GM21723 (cell line): ENCODE results near the gene MS4A4A.
"Not testable (repeated sequence)": the region's sequence is repeated elsewhere in the genome, so short reads cannot be mapped to it uniquely, and the experiment has no call there.

ENCODE experiments used
- ATAC-seq: cut with Tn5 transposase; IDR thresholded peaks from one replicate; pipeline ENCODE4 v1.9.1; 2021; ENCODE audit warnings: mild to moderate bottlenecking, moderate library complexity; ENCODE audit not compliant: unreplicated experiment

Gene MS4A4A

GRCh38 chr11:60301178-60301577 is 20.7 kb downstream of the MS4A4A start:
- no peak for ATAC-seq

DNA sequence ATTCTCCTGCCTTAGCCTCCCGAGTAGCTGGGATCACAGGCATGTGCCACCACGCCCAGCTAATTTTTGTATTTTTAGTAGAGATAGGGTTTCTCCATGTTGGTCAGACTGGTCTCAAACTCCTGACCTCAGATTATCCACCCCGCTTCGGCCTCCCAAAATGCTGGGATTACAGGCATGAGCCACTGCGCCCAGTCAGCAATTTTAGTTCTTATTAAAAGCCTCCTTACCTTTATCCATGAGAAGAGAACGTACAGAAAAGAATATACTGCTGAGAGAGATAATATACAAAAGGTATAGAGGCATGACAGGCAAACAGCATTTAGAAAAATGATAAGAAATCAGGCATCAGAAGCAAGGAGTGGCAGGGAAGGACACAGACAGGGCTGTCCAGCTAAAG is 21.4 kb downstream of the MS4A4A start:
- ATAC-seq, result not testable (repeated sequence)

- no peak for ATAC-seq
Observed at GRCh38 chr11:60303661-60304060, 23.2 kb downstream of the MS4A4A start.

DNA sequence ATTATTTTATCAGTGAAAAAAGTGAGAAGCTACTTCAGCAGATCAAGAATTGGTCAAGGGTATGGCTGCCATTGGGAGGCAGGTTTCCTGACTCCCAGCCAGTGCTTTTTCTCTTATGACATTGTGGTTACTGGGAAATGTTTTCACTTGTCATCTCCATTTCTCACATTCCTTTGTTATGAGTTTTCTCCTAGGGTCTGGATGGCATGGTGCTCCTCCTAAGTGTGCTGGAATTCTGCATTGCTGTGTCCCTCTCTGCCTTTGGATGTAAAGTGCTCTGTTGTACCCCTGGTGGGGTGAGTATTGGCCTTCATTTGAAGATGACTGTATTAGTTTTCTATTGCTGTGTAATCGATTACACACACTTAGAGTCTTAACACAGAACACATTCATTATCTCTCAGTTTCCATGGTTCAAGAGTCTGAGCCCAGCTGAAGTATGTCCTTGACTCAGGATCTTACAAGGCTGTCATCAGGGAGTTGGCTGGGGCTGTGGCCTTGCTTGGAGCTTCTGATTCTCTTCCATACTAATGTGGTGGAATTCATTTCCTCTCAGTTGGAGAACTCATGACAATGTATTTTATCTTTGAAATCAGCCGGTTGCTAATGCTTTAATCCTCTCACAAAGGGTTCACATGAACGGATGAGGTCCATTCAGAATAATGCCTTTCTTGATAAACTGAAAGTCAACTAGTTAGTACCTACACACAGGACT is 25.6 kb downstream of the MS4A4A start:
- ATAC-seq, result no peak

DNA sequence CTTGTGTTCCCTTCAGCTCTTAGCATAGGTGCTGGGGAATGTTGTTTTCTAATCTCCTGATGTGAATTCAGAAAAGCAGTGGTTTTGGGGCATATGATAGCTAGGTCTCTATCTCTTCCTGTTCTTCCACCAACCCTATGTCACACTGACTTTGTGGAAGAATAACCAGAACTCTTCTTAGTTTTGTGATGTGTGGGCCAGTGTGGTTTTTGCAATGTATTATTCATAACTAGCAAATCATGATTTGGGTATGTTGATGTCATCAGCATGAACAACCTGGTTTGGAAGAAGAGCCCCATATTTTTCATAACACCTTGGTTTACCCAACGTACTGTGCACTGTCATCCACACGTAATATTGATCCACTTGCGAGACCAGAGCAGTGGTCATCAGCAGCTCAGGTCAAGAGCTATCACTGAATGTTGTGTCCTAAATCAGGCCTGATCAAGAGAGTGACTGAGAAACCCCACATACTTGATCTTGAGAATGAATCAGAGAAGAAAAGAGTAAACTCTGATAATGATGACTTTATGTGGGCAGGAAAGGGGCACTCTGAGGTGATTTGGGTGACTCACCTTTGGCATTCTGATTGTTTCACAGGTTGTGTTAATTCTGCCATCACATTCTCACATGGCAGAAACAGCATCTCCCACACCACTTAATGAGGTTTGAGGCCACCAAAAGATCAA is 27.2 kb downstream of the MS4A4A start:
- ATAC-seq, result no peak

- peak; percentile 70 for ATAC-seq
Observed at GRCh38 chr11:60310407-60310998, 30.0 kb downstream of the MS4A4A start.

GRCh38 chr11:60314635-60315321 is 34.3 kb downstream of the MS4A4A start:
- ATAC-seq, result no peak

- no peak for ATAC-seq
Observed at GRCh38 chr11:60315871-60316270, 35.4 kb downstream of the MS4A4A start.

DNA sequence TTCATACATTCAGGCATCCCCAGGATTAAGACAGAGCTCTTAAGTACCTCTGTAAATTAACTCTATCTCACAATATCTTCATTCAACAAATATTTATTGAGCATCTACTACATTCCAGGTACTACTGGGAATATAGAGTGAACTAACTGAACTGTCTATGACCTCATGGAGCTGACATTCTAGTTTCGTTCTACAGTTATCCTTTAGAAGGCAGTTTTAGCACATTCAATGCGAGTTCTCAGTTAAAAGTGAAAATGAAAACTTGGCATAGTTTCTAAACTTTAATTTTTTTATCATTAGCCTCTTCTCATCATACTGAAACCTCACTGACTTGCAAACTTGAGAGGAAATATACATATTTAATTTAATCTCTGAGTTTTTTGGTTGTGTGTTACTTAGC is 35.9 kb downstream of the MS4A4A start:
- no peak for ATAC-seq

GRCh38 chr11:60318726-60319125 is 38.3 kb downstream of the MS4A4A start:
- ATAC-seq, result no peak

DNA sequence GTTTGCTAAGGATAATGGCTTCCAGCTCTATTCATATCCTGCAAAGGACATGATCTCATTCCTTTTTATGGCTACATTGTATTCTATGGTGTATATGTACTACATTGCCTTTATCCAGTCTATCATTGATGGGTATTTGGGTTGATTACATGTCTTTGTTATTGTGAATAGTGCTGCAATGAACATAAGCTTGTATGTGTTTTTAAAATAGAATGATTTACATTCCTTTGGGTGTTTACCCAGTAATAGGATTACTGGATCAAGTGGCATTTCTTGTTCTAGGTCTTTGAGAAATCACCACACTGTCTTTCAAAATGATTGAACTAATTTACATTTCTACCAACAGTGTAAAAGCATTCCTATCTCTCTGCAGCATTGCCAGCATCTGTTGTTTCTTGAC is 40.6 kb downstream of the MS4A4A start:
- ATAC-seq, result no peak

DNA sequence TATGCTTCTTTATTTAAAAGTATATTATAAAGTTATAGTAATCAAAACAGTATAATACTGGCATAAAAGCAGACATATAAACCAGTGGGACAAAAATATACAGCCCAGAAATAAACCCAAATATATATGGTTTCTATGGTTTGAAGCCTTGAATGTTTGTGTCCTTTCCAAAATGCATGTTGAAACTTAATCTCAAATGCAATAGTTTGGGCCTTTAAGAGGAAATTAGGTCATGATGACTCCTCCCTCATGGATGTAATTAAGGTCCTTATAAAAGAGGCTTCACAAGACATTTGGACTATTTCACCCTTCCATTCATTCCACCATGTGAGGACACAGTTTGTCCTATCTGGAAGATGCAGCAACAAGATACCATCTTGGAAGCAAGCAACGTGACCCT is 46.5 kb downstream of the MS4A4A start, which contains the start of gene MS4A6E:
Gene MS4A6E (plus strand): TSS at position 301 of the 400 bp plus-strand sequence. CDS start 7,641 bp downstream, outside the sequence.
- no peak for ATAC-seq

DNA sequence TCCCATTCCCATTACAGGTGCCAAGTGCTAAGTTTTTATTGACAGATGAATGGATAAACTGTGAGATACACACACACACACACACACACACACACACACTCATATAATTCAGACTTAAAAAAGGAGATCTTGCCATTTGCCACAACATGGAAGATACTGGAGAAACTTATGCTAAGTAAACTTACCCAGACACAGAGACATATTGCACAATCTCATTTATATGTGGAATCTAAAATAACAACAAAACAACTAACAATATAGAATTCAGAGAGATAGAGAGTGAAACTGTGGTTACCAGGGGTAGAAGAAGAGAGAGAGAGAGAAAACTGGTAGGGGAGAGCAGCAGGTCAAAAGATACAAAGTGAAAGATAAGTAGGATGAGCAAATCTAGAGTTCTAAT is 48.0 kb downstream of the MS4A4A start:
- ATAC-seq, result no peak

DNA sequence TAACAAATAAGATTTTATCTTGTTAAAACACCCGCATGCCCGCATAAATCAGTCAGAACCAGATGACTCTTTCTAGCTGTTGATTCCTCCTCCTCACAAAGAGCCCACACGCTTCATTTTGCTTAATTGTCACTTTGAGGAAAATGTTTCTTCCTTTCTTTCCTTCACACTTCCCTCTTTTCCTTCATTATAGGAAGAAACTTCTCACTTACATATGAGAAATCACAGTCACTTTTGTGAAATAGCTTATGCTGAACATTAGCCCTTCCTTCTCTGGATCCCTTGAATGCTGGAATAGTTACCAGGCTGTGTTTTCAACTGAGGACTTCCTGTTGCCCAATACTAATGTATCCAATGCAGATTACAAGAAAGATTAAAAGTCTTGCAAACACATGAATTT is 52.4 kb downstream of the MS4A4A start:
- ATAC-seq, result no peak

DNA sequence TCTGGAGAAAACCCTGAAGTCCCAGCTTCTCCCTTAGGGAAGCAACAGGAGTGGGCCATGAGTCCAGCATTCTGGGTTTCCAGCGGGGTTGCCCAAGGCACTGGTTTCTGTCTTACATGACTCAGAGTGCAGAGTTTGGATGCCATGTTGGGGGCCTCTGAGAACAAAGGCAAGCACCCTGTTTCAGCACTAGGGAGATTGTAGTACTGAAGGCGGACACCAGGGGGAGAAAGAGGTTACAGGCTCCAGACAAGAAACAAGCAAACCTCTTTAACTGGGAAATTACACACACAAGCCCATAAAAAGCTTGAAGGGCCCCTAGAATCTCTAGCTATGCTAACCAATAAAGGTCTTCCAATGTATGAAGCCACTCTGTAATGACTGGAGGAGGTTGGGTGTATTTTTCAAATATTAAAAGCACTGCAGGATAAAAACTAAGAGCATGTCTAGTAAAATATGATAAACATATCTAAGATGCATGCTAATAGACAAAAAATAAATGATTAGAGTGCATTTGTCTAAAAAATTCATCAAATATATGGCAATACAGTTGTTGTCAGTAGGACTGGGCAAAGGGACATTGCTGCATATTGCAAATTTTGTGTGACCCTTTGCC is 53.6 kb downstream of the MS4A4A start:
- ATAC-seq, result peak; percentile 59

GRCh38 chr11:60336767-60337391 is 56.4 kb downstream of the MS4A4A start:
- ATAC-seq, result peak; percentile 43

- ATAC-seq, result no peak
Observed at GRCh38 chr11:60338053-60338452, 57.6 kb downstream of the MS4A4A start.

DNA sequence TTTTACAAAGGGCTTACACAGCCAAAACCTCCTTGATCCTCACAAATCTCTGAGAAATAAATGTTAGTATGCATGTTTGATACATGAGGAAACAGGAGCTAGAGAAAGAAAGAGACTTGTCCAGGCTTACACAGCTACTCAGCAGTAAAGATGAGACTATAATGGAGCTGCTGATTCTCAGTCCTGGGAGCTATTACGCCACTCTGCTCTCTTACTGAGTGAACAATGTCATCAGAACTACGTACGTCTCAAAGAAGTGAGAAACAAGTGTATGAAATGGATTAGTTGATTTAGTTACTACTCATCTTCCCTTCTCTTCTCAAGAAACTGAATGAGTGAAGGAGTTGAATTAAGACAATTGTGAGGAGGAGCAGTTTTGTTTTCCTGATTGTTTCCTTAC is 58.9 kb downstream of the MS4A4A start:
- ATAC-seq, result no peak

DNA sequence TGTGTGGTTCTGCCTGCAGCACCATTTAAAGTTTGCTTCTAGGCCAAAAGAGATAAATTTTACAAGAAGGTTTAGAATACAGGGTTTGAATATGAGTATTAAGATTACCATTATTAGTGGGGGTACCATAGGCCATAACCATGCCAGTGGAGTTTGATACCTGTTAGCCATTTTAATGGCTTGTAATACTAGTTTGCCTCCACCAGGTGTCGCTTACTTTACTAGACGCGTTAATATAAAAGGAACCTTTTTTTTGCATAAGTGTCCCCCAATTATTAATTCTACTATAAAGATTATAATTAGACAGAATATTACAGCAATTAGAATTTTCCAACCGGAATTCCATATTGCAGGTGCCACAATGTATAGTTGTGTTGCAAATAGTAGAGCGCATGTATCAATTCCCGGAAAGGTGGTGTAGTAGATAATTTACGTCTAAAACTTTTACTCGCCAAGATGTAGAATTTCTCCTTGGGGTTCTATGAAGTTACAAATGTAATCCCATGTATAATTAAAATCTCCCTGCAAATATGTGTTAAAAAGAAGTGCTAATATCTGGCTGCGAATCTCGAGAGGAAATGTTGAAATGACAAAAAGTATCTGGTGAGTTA is 62.7 kb downstream of the MS4A4A start:
- ATAC-seq, result no peak

- ATAC-seq, result no peak
Observed at GRCh38 chr11:60344146-60344545, 63.7 kb downstream of the MS4A4A start.
